Measurements from ENCODE around the gene OOSP3. TPM values are rescaled to one million over a fixed set of nuclear protein-coding genes. Genes with fewer than 3 reads are reported as not detected.

The OOSP3 gene
- total RNA-seq, 1 donor from 2014 or later: not detected

DNA sequence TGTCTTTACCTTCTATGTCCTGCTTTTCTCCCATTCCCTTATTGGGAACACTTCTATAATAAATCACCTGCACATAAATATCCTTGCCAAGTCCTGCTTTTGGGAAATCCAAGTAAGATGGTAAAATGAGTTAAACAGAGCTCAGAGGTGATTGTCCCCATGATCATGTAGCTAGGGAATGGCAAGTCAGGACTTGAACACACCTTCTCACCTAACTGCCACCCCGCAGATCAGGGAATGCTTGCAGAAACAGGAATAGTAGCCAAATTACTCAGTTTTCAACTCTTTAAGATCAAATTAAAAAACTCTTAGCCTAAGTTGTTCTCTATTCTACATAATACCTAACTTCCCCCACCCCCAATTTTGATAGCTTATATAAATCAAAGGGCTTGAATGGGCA, 16.0 kb downstream of the OOSP3 start:
- no peaks in the 10 kb centered on the region for H3K36me3 ChIP-seq
- H3K4me1 ChIP-seq: no peaks in the 10 kb centered on the region
- H3K9me3 ChIP-seq: no peaks in the 10 kb centered on the region
- no peak overlapping the region for H3K27ac ChIP-seq
- intact Hi-C loops (cut with DNase I): no loop called here
- DNase-seq (ENCODE audit: extremely low spot score in 2 of 2): no peak
- no peak for TF ChIP-seq POLR2A (IDR thresholded peaks at IDR 0.05)
- TF ChIP-seq, protein P1, sequence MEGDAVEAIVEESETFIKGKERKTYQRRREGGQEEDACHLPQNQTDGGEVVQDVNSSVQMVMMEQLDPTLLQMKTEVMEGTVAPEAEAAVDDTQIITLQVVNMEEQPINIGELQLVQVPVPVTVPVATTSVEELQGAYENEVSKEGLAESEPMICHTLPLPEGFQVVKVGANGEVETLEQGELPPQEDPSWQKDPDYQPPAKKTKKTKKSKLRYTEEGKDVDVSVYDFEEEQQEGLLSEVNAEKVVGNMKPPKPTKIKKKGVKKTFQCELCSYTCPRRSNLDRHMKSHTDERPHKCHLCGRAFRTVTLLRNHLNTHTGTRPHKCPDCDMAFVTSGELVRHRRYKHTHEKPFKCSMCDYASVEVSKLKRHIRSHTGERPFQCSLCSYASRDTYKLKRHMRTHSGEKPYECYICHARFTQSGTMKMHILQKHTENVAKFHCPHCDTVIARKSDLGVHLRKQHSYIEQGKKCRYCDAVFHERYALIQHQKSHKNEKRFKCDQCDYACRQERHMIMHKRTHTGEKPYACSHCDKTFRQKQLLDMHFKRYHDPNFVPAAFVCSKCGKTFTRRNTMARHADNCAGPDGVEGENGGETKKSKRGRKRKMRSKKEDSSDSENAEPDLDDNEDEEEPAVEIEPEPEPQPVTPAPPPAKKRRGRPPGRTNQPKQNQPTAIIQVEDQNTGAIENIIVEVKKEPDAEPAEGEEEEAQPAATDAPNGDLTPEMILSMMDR (IDR thresholded peaks at IDR 0.05): no peak
- TF ChIP-seq POLR2AphosphoS5 (IDR thresholded peaks at IDR 0.05; ENCODE audit: insufficient read depth in 1 of 2, low read depth in 1 of 2): no peak
- H3K27me3 ChIP-seq: no peaks in the 10 kb centered on the region
- H3K4me3 ChIP-seq: no peak overlapping the region

- intact Hi-C loops (cut with DNase I): no loop called here
- Histone ChIP-seq H3K9me3 (no peaks in the 10 kb centered on the region), H3K4me3 (no peak overlapping the region), H3K27ac (no peak overlapping the region), H3K4me1 (no peaks in the 10 kb centered on the region), H3K27me3 (no peaks in the 10 kb centered on the region), H3K36me3 (no peaks in the 10 kb centered on the region)
- DNase-seq (ENCODE audit: extremely low spot score in 2 of 2): no peak
- TF ChIP-seq, protein P1 (IDR thresholded peaks at IDR 0.05): no peak
- TF ChIP-seq POLR2AphosphoS5 (IDR thresholded peaks at IDR 0.05; ENCODE audit: insufficient read depth in 1 of 2, low read depth in 1 of 2) (no peak), POLR2A (IDR thresholded peaks at IDR 0.05) (no peak)
These were observed 19.5 kb downstream of the OOSP3 start for GRCh38 chr11:59898046-59898445.

GRCh38 chr11:59898650-59899049, 20.1 kb downstream of the OOSP3 start:
- Histone ChIP-seq H3K9me3 (no peaks in the 10 kb centered on the region), H3K4me3 (no peak overlapping the region), H3K27ac (no peak overlapping the region), H3K36me3 (no peaks in the 10 kb centered on the region), H3K27me3 (no peaks in the 10 kb centered on the region), H3K4me1 (no peaks in the 10 kb centered on the region)
- TF ChIP-seq POLR2AphosphoS5 (IDR thresholded peaks at IDR 0.05; ENCODE audit: insufficient read depth in 1 of 2, low read depth in 1 of 2) (no peak), POLR2A (IDR thresholded peaks at IDR 0.05) (no peak)
- TF ChIP-seq, protein P1 (IDR thresholded peaks at IDR 0.05): no peak
- intact Hi-C loops (cut with DNase I): no loop called here
- DNase-seq (ENCODE audit: extremely low spot score in 2 of 2): no peak

DNA sequence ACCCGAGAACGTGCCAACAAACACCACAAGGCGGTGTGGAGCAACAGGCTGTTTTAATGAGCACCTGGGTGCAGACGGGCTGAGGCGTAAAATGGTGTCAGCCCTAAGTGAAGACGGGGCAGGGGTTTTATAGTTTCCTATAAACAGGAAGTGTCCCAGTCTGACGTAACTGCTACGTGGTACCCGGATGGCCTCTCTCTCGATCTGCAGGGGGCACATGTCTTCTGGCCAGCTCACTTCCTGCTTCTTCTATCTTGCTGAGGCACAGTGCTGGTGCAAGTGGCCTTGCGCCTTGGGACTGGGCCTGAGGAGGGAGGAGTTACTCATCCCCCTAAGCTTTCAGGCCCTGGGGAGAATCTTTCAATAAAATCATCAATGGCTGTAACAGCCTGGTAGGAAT, 20.9 kb downstream of the OOSP3 start:
- DNase-seq (ENCODE audit: extremely low spot score in 2 of 2): no peak
- Histone ChIP-seq H3K9me3 (no peaks in the 10 kb centered on the region), H3K4me3 (no peak overlapping the region), H3K27me3 (no peaks in the 10 kb centered on the region), H3K27ac (no peak overlapping the region), H3K36me3 (no peaks in the 10 kb centered on the region), H3K4me1 (no peaks in the 10 kb centered on the region)
- TF ChIP-seq POLR2A (IDR thresholded peaks at IDR 0.05): no peak
- TF ChIP-seq, protein P1 (IDR thresholded peaks at IDR 0.05): no peak
- no peak for TF ChIP-seq POLR2AphosphoS5 (IDR thresholded peaks at IDR 0.05; ENCODE audit: insufficient read depth in 1 of 2, low read depth in 1 of 2)
- intact Hi-C loops (cut with DNase I): no loop called here

DNA sequence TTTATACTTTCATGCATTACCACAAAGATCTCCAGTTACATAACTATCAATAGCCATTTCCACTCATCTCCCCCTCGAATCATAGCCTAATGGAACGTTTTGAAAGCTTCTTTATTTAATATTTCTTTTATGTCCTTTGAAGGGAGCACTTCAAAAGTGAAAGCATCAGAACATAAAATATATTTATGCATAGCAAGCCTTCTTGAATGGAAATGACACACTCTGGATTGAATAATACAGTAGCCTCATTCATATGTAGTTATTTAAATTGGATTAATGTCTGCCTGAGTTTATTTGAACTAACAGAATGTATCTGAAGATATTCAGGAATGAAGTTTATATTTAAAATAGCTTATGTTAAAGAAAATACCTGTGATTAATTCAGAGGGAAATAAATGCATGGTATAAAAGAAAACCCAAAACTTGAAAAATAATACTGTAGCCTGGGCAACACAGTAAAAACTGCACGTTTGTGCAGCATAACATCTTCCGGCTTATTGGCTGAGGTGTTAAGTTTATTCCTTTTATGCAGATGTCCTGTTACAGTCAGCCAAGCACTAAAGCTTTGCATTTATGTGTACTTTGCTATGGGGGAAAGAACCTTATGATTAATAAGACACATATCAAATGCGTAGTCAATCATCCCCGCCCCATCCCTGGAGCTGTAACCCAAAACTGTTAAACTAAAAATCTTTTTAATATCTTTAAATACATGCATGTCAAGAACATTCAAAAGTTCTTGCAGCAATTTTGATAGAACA, 22.0 kb downstream of the OOSP3 start:
- Histone ChIP-seq H3K27me3 (no peaks in the 10 kb centered on the region), H3K4me3 (no peak overlapping the region), H3K9me3 (no peaks in the 10 kb centered on the region), H3K27ac (no peak overlapping the region), H3K36me3 (no peaks in the 10 kb centered on the region), H3K4me1 (no peaks in the 10 kb centered on the region)
- no peak for DNase-seq (ENCODE audit: extremely low spot score in 2 of 2)
- intact Hi-C loops (cut with DNase I): no loop called here
- TF ChIP-seq POLR2A (IDR thresholded peaks at IDR 0.05): no peak
- TF ChIP-seq POLR2AphosphoS5 (IDR thresholded peaks at IDR 0.05; ENCODE audit: insufficient read depth in 1 of 2, low read depth in 1 of 2): no peak
- TF ChIP-seq, protein P1 (IDR thresholded peaks at IDR 0.05): no peak

All from vagina (tissue), 2 donors.